PC-9 (cell line): Measurements from ENCODE around the gene PNP. TPM values are rescaled to one million over a fixed set of nuclear protein-coding genes. Genes with fewer than 3 reads are reported as not detected.

Experiments used
- BruUV-seq: library from RNA; stranded (reverse); fragments of 400-500 nt; replicated peaks from 2 replicates; lab custom pipeline; 2021; lab: Mats Ljungman, UMichigan
- CTCF ChIA-PET: fragments of 300-600 bp; sonication (Branson Sonifier 250); formaldehyde crosslinking; loops from one replicate; lab custom pipeline; 2022; ENCODE audit warnings: antibody characterized with exemption; lab: Charles Lee
- POLR2A ChIA-PET: fragments of 300-600 bp; sonication (Branson Sonifier 250); formaldehyde crosslinking; loops from one replicate; lab custom pipeline; 2022; ENCODE audit warnings: antibody characterized with exemption; ENCODE audit not compliant: unreplicated experiment; lab: Charles Lee
- DNase-seq, 2 experiments: peaks; one replicate each; pipeline versions ENCODE4 v3.0.0 to v3.0.0-alpha.2; 2015 to 2022; ENCODE audit warnings: mixed read lengths in 1 of 2
- H2AFZ ChIP-seq: fragments of 200-600 bp; sonication (generic); 2 replicates; pipeline ENCODE4 v1.8.1; 2017; ENCODE audit warnings: antibody characterized with exemption
- H3F3A ChIP-seq: fragments of 200-600 bp; sonication (generic); 2 replicates; pipeline ENCODE4 v1.8.1; 2017; ENCODE audit warnings: antibody characterized with exemption, mild to moderate bottlenecking, low read depth; ENCODE audit not compliant: insufficient read depth
- H3K27ac ChIP-seq: fragments of 200-600 bp; sonication (generic); 2 replicates; pipeline ENCODE4 v1.6.1; 2016; ENCODE audit warnings: mixed run types
- H3K27me3 ChIP-seq: fragments of 200-600 bp; sonication (generic); 2 replicates; pipeline ENCODE4 v1.6.1; 2016; ENCODE audit warnings: low read depth, mixed run types; ENCODE audit not compliant: insufficient read depth
- H3K36me3 ChIP-seq: fragments of 200-600 bp; sonication (generic); 2 replicates; pipeline ENCODE4 v1.6.1; 2016; ENCODE audit warnings: low read depth, mixed run types
- H3K4me1 ChIP-seq: fragments of 200-600 bp; sonication (generic); replicated peaks from 2 replicates; pipeline ENCODE4 v1.6.1; 2016; ENCODE audit warnings: mixed run types; ENCODE audit not compliant: insufficient read depth
- H3K4me2 ChIP-seq: fragments of 200-600 bp; sonication (generic); 2 replicates; pipeline ENCODE4 v1.6.1; 2017; ENCODE audit warnings: mixed run types
- H3K4me3 ChIP-seq: fragments of 200-600 bp; sonication (generic); 2 replicates; pipeline ENCODE4 v1.6.1; 2016; ENCODE audit warnings: mixed run types
- H3K79me2 ChIP-seq: fragments of 200-600 bp; sonication (generic); 2 replicates; pipeline ENCODE4 v1.6.1; 2017; ENCODE audit warnings: low read depth, mixed run types
- H3K9me2 ChIP-seq: fragments of 200-600 bp; sonication (generic); 2 replicates; pipeline ENCODE4 v1.8.1; 2017; ENCODE audit warnings: mild to moderate bottlenecking; ENCODE audit not compliant: insufficient read depth
- H3K9me3 ChIP-seq: fragments of 200-600 bp; sonication (generic); 2 replicates; pipeline ENCODE4 v1.8.1; 2016; ENCODE audit warnings: low read depth; ENCODE audit not compliant: insufficient read depth
- H4K20me1 ChIP-seq: fragments of 200-600 bp; sonication (generic); 2 replicates; pipeline ENCODE4 v1.8.1; 2017; ENCODE audit not compliant: insufficient read depth
- EZH2 ChIP-seq: fragments of 200-600 bp; sonication (generic); IDR thresholded peaks from 2 replicates; pipeline ENCODE4 v1.8.0; 2017; ENCODE audit warnings: antibody characterized with exemption, low read depth
- intact Hi-C: fragments of 100-400 bp; cut with micrococcal nuclease; formaldehyde crosslinking; loops from one replicate; pipeline ENCODE4 v1.10.0; 2022; ENCODE audit not compliant: unreplicated experiment
- total RNA-seq: library from RNA; stranded (reverse); gene quantifications from 2 replicates; pipeline ENCODE4 v1.2.3, GENCODE V29; 2021
- TF ChIP-seq, protein P1 (sequence below): fragments of 200-600 bp; sonication (generic); conservative IDR thresholded peaks from 2 replicates; pipeline ENCODE4 v1.6.1; 2017; ENCODE audit warnings: mixed run types, antibody characterized with exemption, mild to moderate bottlenecking, moderate library complexity

PNP gene
- total RNA-seq, 1 experiment from 2014 or later = 26.9 TPM

GRCh38 chr14:20522332-20522731, 53.1 kb downstream of the PNP start:
- H3K9me2 ChIP-seq = no peaks in the 10 kb centered on the region
- CTCF ChIA-PET = no interaction called here
- BruUV-seq = no TSS peak

GRCh38 chr14:20524027-20524426, 54.8 kb downstream of the PNP start:
- CTCF ChIA-PET = no interaction called here
- no peaks in the 10 kb centered on the region for H3K36me3 ChIP-seq
- POLR2A ChIA-PET = no interaction called here
- no peak overlapping the region for H3K4me2 ChIP-seq
- H3K79me2 ChIP-seq = no peaks in the 10 kb centered on the region
- H3K9me3 ChIP-seq = no peaks in the 10 kb centered on the region
- H3K27me3 ChIP-seq = no peaks in the 10 kb centered on the region
- TF ChIP-seq, protein P1, sequence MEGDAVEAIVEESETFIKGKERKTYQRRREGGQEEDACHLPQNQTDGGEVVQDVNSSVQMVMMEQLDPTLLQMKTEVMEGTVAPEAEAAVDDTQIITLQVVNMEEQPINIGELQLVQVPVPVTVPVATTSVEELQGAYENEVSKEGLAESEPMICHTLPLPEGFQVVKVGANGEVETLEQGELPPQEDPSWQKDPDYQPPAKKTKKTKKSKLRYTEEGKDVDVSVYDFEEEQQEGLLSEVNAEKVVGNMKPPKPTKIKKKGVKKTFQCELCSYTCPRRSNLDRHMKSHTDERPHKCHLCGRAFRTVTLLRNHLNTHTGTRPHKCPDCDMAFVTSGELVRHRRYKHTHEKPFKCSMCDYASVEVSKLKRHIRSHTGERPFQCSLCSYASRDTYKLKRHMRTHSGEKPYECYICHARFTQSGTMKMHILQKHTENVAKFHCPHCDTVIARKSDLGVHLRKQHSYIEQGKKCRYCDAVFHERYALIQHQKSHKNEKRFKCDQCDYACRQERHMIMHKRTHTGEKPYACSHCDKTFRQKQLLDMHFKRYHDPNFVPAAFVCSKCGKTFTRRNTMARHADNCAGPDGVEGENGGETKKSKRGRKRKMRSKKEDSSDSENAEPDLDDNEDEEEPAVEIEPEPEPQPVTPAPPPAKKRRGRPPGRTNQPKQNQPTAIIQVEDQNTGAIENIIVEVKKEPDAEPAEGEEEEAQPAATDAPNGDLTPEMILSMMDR = no peak
- no peak for TF ChIP-seq EZH2
- no peak overlapping the region for H3K27ac ChIP-seq
- no peak overlapping the region for H3K4me3 ChIP-seq
- no peak for DNase-seq
- BruUV-seq = no TSS peak
- intact Hi-C loops = no loop called here
- H3K9me2 ChIP-seq = no peaks in the 10 kb centered on the region
- no peak overlapping the region for H2AFZ ChIP-seq
- H4K20me1 ChIP-seq = no peaks in the 10 kb centered on the region
- H3F3A ChIP-seq = no peaks in the 10 kb centered on the region
- H3K4me1 ChIP-seq = no peaks in the 10 kb centered on the region

More at GRCh38 chr14:20522332-20522731, 53.1 kb downstream of the PNP start:
- no peaks in the 10 kb centered on the region for H4K20me1 ChIP-seq
- H3K36me3 ChIP-seq = no peaks in the 10 kb centered on the region
- DNase-seq = no peak
- no peaks in the 10 kb centered on the region for H3K9me3 ChIP-seq
- POLR2A ChIA-PET = no interaction called here
- H3K79me2 ChIP-seq = no peaks in the 10 kb centered on the region
- no peak for TF ChIP-seq EZH2
- TF ChIP-seq, protein P1 = no peak
- no peak overlapping the region for H3K4me2 ChIP-seq
- no peaks in the 10 kb centered on the region for H3K27me3 ChIP-seq
- no peaks in the 10 kb centered on the region for H3F3A ChIP-seq
- no peak overlapping the region for H3K4me3 ChIP-seq
- intact Hi-C loops = no loop called here
- no peak overlapping the region for H2AFZ ChIP-seq
- H3K4me1 ChIP-seq = no peaks in the 10 kb centered on the region
- H3K27ac ChIP-seq = no peak overlapping the region

Other genes with a start within 250 kb of the PNP start
- not detected in 2 replicates for gene OR11H6, start 245.7 kb upstream of the PNP start, total RNA-seq
- gene OR11H7, start 240.4 kb upstream of the PNP start, total RNA-seq = not detected in 2 replicates
- not detected in 2 replicates for gene OR11H4, start 230.1 kb upstream of the PNP start, total RNA-seq
- gene TTC5, start 163.5 kb upstream of the PNP start, total RNA-seq = 12.6 and 15.8 TPM in 2 replicates
- gene CCNB1IP1, start 136.1 kb upstream of the PNP start, total RNA-seq = 30.8 and 34.0 TPM in 2 replicates
- 22.1 and 23.3 TPM in 2 replicates for gene PARP2, start 125.8 kb upstream of the PNP start, total RNA-seq
- 18.4 and 20.4 TPM in 2 replicates for gene TEP1, start 55.9 kb upstream of the PNP start, total RNA-seq
- 0.11 TPM in 1 of 2 replicates, not detected in the other for gene KLHL33, start 33.2 kb upstream of the PNP start, total RNA-seq
- gene OSGEP, start 14.6 kb upstream of the PNP start, total RNA-seq = 17.2 and 20.6 TPM in 2 replicates
- gene APEX1, start 14.2 kb upstream of the PNP start, total RNA-seq = 107 and 113 TPM in 2 replicates
- gene PIP4P1, start 8.0 kb upstream of the PNP start, total RNA-seq = 20.1 and 22.2 TPM in 2 replicates
- gene RNASE10, start 36.1 kb downstream of the PNP start, total RNA-seq = 0.68 TPM in 1 of 2 replicates, not detected in the other
- gene RNASE9, start 91.6 kb downstream of the PNP start, total RNA-seq = not detected in 2 replicates
- not detected in 2 replicates for gene RNASE11, start 118.6 kb downstream of the PNP start, total RNA-seq
- not detected in 2 replicates for gene RNASE12, start 122.0 kb downstream of the PNP start, total RNA-seq
- gene OR6S1, start 172.3 kb downstream of the PNP start, total RNA-seq = not detected in 2 replicates
- gene RNASE4, start 215.2 kb downstream of the PNP start, total RNA-seq = 2.0 and 4.0 TPM in 2 replicates
- 4.4 and 5.7 TPM in 2 replicates for gene ANG, start 219.4 kb downstream of the PNP start, total RNA-seq